ENCODE data around the gene ARHGAP4.

ARHGAP4 gene

DNA sequence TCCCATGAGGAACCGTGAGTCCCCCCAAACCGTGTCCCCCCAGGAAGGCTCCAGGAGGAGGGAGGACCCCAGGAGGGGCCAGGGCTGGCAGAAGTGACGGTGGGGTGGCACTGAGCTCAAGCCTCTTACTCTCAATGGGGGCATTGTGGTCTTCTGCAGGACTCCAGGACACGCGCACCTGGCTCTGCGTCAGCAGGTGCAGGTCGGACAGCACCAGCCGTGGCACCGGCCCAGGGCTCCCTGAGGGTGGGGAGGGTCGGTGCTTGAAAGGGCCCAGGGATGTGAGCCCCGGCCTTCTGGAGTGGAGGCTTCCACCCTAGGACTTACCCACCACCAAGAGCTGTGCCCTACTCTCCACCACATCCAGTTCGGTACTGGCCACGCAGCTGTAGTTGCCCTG lies 58.4 kb downstream of the ARHGAP4 start:
- DNase-seq (ENCODE audit: low read depth in 2 of 2) = no peak

DNA sequence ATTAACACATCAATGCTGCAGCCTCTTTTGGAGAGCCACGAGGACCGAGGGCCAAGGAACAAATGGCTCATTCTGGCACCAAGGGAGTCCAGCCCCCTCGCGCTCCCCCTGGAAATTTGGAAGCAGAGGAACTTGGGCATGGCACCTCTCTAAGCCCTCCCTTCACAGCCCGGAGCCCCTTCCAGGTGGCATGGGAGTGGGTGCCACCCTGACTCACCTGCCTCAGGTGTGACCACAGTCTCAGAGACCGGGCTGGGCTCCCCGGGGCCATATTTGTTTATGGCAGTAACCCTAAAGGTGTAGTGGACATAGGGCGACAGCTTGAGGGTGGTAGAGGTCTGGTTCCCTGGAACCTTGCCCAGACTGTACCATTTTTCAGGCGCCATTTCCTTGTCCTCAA lies 58.9 kb downstream of the ARHGAP4 start:
- DNase-seq (ENCODE audit: low read depth in 2 of 2) = no peak

DNA sequence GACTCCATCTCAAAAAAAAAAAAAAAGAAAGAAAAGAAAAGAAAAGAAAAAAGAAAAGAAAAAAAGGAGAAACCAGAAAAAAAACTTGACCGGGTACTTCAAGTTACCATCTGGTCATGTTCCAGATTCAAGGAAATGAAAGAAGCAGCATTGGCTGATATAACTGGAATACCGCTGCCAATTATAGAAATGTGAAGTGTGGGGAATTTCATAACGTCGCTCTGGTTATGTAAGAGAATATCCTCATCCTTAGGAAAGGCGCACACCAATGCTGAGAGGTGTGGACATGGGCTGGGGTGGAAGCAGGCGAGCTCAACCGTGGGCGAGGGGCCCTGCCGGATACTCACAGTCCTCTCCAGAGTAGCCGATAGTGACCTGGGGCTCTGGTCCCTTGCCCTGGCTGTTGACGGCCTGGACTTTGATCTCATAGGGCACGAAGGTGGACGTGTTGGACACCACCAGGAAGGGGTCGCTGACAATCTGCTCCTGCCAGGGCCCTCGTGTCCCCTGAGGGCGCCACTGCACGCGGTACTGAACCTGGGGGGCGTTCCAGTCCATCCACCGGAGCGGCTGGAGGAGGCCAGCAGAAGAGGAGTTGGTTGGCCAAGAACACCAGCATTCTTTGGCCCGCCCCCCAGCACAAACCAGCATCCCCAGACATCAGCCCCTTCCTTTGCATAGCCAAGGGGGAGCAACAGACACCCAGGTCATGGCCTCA lies 59.6 kb downstream of the ARHGAP4 start:
- no peak for DNase-seq (ENCODE audit: low read depth in 2 of 2)

DNA sequence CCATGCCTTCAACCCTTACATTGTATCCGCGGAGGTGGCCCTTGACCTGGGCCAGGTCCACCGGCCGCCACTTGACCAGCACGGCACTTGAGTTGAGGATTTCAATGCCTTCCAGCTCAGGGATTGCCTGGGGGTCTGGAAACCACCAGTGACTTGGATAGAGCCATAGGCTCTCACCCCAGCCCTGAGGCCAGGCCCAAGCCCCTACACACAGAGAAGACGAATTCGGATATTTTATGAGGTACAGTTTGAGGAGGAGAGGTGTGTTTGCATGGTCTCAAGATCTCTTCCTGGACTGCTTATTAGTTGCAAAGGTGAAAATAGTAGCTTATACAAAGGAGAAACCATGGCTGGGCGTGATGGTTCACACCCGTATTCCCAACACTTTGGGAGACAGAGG lies 60.4 kb downstream of the ARHGAP4 start:
- DNase-seq (ENCODE audit: low read depth in 2 of 2) = no peak

DNA sequence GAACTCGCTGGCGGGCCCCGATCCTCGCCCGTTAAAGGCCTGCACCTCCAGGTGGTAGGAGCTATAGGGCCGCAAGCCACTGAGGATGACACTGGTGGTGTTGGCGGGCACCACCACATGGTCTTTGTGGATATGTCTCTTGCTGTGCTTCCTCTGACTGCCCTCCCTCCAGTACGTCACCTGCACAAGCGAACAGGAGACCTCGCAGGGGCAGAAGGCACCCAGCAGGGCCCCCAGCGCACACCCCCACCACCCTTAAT lies 60.8 kb downstream of the ARHGAP4 start:
- no peak for DNase-seq (ENCODE audit: low read depth in 2 of 2)

DNA sequence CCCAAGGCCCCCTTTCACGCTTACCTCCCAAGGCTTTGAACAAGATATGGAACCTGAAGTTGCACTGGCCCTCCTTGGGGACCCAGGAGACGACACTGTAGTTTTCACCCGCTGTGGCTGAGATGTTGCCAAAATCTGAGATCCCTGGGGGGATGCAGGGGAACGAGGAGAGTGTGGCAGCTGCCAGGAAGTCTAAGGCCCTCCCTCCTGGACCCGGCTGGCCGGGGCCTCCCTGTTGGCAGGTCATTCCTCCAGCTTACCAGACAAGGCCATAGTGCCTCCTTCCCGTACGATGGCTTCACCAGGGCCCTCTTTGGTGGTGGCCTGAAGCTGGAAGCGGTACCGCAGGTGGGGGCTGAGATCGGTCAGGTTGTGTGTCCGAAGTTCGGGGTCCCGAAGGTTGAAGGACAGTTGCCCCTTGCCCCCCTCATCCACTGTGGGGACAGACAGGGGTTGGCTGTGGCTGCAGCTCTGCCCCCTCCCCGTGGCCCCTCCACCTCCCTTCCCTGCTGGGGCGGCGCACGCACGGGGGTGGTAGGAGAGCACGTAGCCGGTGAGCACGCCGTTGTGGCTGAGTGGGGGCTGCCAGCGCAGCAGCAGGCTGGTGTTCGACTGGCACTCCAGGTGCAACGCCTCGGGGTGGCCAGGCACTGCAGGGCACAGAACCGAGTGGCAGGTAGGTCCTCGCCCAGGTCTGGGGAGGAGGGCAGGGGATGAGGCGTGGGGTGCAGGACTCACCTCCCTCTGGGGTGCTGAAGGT lies 61.3 kb downstream of the ARHGAP4 start:
- DNase-seq (ENCODE audit: low read depth in 2 of 2) = no peak

DNA sequence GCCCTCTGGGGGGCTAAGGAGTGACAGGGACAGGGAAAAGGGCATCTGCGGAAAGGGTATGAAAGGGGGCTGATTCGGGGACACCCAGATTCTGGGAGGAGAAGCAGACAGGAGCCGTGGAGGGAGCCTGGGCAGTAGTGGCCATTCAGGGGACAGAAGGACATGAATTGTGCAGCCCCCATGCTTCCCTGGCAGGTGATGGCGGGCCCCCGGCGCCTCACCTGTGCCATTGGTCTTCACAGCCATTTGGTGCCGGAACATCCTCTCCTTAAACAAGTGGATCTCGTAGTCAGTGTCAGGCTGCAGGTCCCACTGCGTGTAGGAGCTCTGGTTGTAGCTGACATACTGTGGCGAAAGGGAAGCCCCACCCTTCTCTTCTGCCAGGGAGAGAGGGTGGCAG lies 62.0 kb downstream of the ARHGAP4 start:
- no peak for DNase-seq (ENCODE audit: low read depth in 2 of 2)

DNA sequence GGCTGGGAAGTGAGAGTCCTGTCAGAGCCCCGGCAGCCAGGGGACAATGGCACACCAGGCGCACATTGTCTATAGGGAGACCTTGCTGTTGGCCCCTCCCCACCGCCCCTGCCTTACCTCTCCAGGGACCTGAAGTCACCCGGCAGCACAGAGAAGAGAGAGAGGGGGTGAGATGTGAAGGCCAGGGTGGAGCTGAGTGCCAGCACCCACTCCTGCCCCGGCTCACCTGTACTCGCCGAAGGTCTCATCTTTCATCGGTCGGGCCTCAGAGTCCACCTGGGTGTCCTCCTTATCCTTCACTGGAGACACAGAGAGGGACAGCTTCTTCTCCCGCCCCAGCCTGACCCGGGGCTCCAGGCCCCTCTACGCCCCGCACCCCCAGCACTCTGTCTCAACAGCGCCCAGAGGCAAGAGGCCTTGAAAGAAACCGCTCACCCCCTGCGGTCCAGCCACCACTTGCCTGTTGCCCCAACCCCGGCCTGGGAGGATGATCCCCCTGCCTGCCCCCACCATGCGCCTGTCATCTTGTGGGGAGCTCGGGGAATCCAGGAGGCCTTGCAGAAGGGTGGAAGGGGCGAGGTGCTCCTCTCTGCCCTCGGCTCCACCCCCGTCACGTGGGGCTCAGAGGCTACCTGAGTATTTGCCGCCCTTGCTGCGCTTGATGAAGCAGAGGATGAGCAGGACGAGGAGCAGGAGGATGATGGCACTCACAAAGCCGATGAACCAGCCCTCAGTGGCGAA lies 62.6 kb downstream of the ARHGAP4 start:
- DNase-seq (ENCODE audit: low read depth in 2 of 2) = no peak

DNA sequence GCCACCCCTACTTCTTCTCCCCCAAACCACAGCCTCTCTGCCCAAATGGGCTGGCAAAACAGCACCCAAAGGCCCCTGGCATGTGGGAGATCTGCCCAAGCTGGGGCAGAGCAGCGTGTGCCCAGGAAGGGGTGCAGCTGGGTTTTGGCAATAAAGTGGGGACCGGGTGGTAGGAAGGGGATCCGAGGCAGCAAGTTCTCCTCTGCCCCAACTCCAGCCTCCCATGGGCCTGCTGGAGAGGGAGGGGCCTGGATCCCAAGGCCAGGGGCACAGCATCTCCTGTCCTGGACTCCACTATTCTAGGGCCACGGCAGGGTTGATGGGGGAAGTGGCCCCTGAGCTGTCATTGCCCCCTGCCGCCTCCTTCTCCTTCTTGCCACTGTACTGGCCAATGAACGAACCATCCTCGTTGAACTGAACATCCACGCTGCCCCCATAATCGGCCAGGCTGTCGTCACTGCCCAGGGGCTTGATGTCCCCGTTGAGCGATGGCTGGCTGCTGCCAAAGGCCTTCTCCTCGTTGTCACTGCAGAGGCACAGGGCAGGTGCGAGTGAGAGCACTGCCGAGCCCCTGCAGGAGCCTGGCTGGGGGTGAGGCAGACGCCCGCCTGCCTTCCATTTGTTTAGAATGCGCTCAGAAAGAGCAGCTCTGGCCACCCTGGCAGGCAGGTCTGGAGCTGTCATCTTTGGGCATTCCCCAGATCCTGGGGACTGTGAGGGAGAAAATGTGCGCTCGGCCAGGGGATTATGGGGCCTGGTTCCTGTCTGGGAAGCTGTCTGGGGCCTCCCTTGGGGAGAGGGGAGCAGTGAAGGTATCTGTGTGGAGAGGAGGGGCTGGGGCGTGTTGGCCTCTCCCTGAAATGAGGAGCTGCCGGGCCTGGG lies 63.5 kb downstream of the ARHGAP4 start:
- no peak for DNase-seq (ENCODE audit: low read depth in 2 of 2)

DNA sequence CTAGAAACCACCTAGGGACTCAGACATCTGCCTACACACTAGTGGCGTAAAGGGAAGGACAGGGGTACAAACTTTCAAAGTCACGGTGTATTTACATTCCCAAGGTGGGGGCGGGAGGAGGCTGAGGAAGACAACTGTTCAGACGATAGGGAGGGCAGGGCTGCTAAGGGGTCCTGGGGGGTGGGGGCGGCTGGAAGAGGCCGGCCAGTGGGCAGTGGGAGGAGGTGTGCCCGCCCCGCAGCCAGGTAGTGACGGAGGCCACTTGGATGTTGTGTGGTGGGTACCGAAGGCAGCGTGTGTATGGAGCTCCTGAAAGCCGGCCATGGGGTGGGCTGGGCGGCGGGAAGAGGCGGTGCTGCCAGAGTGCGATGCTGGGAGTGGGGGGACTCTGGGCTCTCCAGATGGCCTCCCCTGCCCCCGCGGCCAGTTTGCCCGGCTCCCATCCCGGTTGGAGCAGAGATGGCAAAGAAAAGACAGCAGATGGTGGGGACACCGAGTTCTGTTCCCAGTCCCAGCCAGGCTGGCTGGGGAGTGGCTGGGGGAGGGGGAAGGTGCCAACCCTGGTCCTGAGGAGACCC lies 64.2 kb downstream of the ARHGAP4 start:
- no peak for DNase-seq (ENCODE audit: low read depth in 2 of 2)

DNA sequence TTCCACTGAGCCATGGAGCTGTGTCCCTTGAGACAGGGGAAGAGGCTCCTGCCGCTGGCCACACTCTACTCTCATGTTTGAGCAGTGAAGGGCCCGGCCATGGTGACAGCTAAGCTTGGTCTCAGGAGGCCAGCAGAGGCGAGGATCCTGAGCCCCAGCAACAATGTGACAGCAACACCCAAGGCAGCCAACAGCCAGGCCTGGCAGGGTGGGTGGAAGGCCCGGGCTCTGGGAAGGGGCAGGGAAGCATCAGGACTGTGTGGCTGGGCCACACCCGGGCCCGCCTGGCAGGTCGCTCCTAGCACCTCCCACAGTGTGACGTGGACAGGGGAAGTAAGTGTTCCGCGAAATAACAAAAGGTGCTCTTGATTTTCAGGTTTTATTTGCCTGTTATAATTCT lies 64.9 kb downstream of the ARHGAP4 start:
- no peak for DNase-seq (ENCODE audit: low read depth in 2 of 2)

All from stimulated activated CD8-positive, alpha-beta memory T cell treated with anti-CD3 and anti-CD28 coated beads, Interleukin-2, amount 100 ng/mL, for 48 hours (primary cell).